Fibroblast of lung (primary cell): ENCODE measurements around the gene SLC23A2. TPM values are rescaled to one million over a fixed set of nuclear protein-coding genes. Genes with fewer than 3 reads are reported as not detected.

ENCODE experiments used
- DNase-seq, 2 donors: peaks; one replicate each; pipeline versions ENCODE4 v3.0.0 to v3.0.0-alpha.2; 2010; ENCODE audit warnings: low read depth in 2 of 2
- H2AFZ ChIP-seq: 2 replicates; pipeline ENCODE4 v1.5.1; 2012; ENCODE audit warnings: low read length, control low read depth, inconsistent platforms
- H3K27ac ChIP-seq: 2 replicates; pipeline ENCODE4 v1.5.1; 2011; ENCODE audit warnings: low read length, control low read depth; ENCODE audit not compliant: insufficient read depth
- H3K27me3 ChIP-seq: 2 replicates; pipeline ENCODE4 v1.5.1; 2011; ENCODE audit warnings: mild to moderate bottlenecking, low read length; ENCODE audit not compliant: control insufficient read depth, insufficient read depth
- H3K36me3 ChIP-seq: 2 replicates; pipeline ENCODE4 v1.5.1; 2011; ENCODE audit warnings: low read length; ENCODE audit not compliant: control insufficient read depth, insufficient read depth
- H3K4me1 ChIP-seq: 2 replicates; pipeline ENCODE4 v1.5.1; 2011; ENCODE audit warnings: low read length; ENCODE audit not compliant: control insufficient read depth, insufficient read depth; ENCODE audit errors: extremely low read depth
- H3K4me2 ChIP-seq: 2 replicates; pipeline ENCODE4 v1.5.1; 2011; ENCODE audit warnings: low read length, control low read depth; ENCODE audit not compliant: insufficient read depth; ENCODE audit errors: extremely low read depth
- H3K4me3 ChIP-seq, 4 experiments: fragments of 200-600 bp in 1 of 4; sonication (generic) in 1 of 4; replicated peaks in 1 of 4; 2 replicates each; pipeline ENCODE4 v1.5.1; 2011 to 2016; ENCODE audit warnings: low read length in 4 of 4, low read depth in 3 of 4, mild to moderate bottlenecking in 3 of 4, control low read depth in 2 of 4, inconsistent platforms in 1 of 4, mixed read lengths in 1 of 4; ENCODE audit not compliant: insufficient read depth in 1 of 4; ENCODE audit errors: control extremely low read depth in 1 of 4
- H3K79me2 ChIP-seq: 2 replicates; pipeline ENCODE4 v1.5.1; 2012; ENCODE audit warnings: mild to moderate bottlenecking, low read length, inconsistent platforms; ENCODE audit not compliant: control insufficient read depth, insufficient read depth
- H3K9ac ChIP-seq: 2 replicates; pipeline ENCODE4 v1.5.1; 2011; ENCODE audit warnings: mild to moderate bottlenecking, low read length, control low read depth; ENCODE audit not compliant: insufficient read depth
- H3K9me3 ChIP-seq: 2 replicates; pipeline ENCODE4 v1.5.1; 2012; ENCODE audit warnings: low read depth, low read length; ENCODE audit not compliant: control insufficient read depth, insufficient read depth
- H4K20me1 ChIP-seq: 2 replicates; pipeline ENCODE4 v1.5.1; 2011; ENCODE audit warnings: low read length; ENCODE audit not compliant: control insufficient read depth, insufficient read depth; ENCODE audit errors: extremely low read depth
- EZH2 ChIP-seq: IDR thresholded peaks from 2 replicates; pipeline ENCODE4 v1.5.1; 2012; ENCODE audit warnings: low read length, control low read depth, mild to moderate bottlenecking; ENCODE audit errors: missing control alignments
- polyA plus RNA-seq, 2 donors: library from polyadenylated mRNA; depleted of rRNA in 1 of 2; stranded (reverse) in 1 of 2; unstranded in 1 of 2; fragments of >200 nt; gene quantifications; 2 replicates each; pipeline ENCODE4 v1.2.1, GENCODE V29; 2011 to 2012; ENCODE audit warnings: missing spikeins in 1 of 2
- total RNA-seq: library from RNA; depleted of rRNA; stranded (reverse); fragments of >200 nt; gene quantifications from 2 replicates; pipeline ENCODE4 v1.2.1, GENCODE V29; 2014
- TF ChIP-seq, protein P1 (sequence below), 2 donors: IDR thresholded peaks in 1 of 2; conservative IDR thresholded peaks in 1 of 2; 1 replicate in 1 of 2; 2 replicates in 1 of 2; pipeline ENCODE4 v1.5.1; 2011 to 2012; ENCODE audit warnings: low read length in 2 of 2, control low read depth in 1 of 2, inconsistent platforms in 1 of 2, low read depth in 1 of 2, mild to moderate bottlenecking in 1 of 2

The SLC23A2 gene
- total and polyA plus RNA-seq, 2 donors (not counting 1 experiment from before 2014, with no cell fraction given), result 12.1 to 17.5 TPM

DNA sequence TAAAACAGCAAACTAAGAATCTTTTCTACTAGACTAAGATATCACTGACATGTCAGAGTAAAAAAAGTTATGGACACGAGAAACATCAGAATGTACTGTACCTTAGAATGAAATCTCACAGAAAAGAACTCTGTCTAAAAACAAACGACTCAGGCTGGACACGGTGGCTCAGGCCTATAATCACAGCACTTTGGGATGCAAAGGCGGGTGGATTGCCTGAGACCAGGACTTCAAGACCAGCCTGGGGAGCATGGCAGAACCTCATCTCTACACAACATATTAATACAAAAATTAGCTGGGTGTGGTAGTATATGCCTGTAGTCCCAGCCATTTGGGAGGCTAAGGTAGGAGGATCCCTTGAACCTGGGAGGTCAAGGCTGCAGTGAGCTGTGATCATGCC, 157.0 kb downstream of the SLC23A2 start:
- Histone ChIP-seq H3K79me2 (no peaks in the 10 kb centered on the region), H3K36me3 (no peaks in the 10 kb centered on the region), H3K4me3 (no peak overlapping the region), H2AFZ (no peak overlapping the region), H3K4me2 (no peak overlapping the region), H3K27me3 (no peaks in the 10 kb centered on the region), H4K20me1 (no peaks in the 10 kb centered on the region), H3K4me1 (no peaks in the 10 kb centered on the region), H3K9me3 (no peaks in the 10 kb centered on the region), H3K9ac (no peak overlapping the region), H3K27ac (no peak overlapping the region)
- TF ChIP-seq, protein P1, sequence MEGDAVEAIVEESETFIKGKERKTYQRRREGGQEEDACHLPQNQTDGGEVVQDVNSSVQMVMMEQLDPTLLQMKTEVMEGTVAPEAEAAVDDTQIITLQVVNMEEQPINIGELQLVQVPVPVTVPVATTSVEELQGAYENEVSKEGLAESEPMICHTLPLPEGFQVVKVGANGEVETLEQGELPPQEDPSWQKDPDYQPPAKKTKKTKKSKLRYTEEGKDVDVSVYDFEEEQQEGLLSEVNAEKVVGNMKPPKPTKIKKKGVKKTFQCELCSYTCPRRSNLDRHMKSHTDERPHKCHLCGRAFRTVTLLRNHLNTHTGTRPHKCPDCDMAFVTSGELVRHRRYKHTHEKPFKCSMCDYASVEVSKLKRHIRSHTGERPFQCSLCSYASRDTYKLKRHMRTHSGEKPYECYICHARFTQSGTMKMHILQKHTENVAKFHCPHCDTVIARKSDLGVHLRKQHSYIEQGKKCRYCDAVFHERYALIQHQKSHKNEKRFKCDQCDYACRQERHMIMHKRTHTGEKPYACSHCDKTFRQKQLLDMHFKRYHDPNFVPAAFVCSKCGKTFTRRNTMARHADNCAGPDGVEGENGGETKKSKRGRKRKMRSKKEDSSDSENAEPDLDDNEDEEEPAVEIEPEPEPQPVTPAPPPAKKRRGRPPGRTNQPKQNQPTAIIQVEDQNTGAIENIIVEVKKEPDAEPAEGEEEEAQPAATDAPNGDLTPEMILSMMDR (conservative IDR thresholded peaks at IDR 0.05 in 1 of 2, IDR thresholded peaks at IDR 0.05 in 1 of 2; ENCODE audit: low read depth in 1 of 2, low read length in 2 of 2), result no peak
- TF ChIP-seq EZH2, result no peak
- no peak for DNase-seq

DNA sequence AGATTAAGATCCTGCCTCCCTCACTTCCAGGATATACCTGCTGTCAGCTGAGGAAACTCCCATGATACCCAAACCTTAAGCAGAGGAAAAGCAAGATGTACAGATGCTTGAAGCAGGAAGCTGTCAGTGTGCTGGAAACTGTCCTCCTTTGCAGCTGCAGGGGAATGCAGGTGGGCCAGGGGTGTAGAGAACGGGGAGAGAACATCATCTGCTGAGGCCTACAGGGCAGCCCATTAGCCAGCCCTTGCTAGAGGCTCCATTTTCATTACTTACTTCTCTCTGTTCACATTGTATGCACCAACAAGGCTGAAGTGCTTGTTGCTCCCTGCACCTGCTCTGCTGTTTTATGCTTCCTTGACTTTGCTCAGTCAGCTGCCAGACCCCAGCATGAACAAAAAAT, 160.5 kb downstream of the SLC23A2 start:
- Histone ChIP-seq H3K27me3 (peaks cover 6% of the 10 kb centered on the region), H3K9me3 (no peaks in the 10 kb centered on the region), H3K4me1 (no peaks in the 10 kb centered on the region), H3K4me2 (no peak overlapping the region), H3K9ac (no peak overlapping the region), H3K27ac (no peak overlapping the region), H3K36me3 (no peaks in the 10 kb centered on the region), H3K79me2 (no peaks in the 10 kb centered on the region), H3K4me3 (no peak overlapping the region), H2AFZ (no peak overlapping the region), H4K20me1 (no peaks in the 10 kb centered on the region)
- no peak for DNase-seq
- no peak for TF ChIP-seq EZH2
- TF ChIP-seq, protein P1 (conservative IDR thresholded peaks at IDR 0.05 in 1 of 2, IDR thresholded peaks at IDR 0.05 in 1 of 2; ENCODE audit: low read depth in 1 of 2, low read length in 2 of 2), result no peak

DNA sequence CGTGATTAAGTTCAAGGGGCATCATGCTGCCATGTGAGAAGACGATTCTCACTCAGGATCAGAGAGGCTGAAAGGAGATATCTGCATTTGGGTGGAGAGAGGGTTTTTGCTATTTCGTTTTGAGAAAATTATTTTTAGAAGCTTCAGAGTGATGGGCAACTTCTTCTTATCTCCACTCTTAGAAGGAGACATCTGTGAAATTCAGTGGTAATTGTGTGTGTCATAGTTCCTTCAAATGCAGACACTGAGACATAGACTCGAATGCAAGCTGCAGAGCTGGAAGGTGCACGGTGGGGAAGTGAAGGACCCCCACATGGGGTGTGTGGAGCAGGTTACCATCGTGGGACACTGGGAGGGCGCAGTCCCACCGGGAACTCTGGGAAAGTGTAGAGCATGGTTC, 162.8 kb downstream of the SLC23A2 start:
- TF ChIP-seq, protein P1 (conservative IDR thresholded peaks at IDR 0.05 in 1 of 2, IDR thresholded peaks at IDR 0.05 in 1 of 2; ENCODE audit: low read depth in 1 of 2, low read length in 2 of 2), result no peak
- TF ChIP-seq EZH2, result no peak
- H3K4me3 ChIP-seq, result no peak overlapping the region
- H3K27ac ChIP-seq, result no peak overlapping the region
- peaks cover 6% of the 10 kb centered on the region for H3K27me3 ChIP-seq
- H3K9me3 ChIP-seq, result no peaks in the 10 kb centered on the region
- H3K4me2 ChIP-seq, result no peak overlapping the region
- no peak for DNase-seq
- H4K20me1 ChIP-seq, result no peaks in the 10 kb centered on the region
- H3K79me2 ChIP-seq, result no peaks in the 10 kb centered on the region
- no peak overlapping the region for H3K9ac ChIP-seq
- no peak overlapping the region for H2AFZ ChIP-seq
- no peaks in the 10 kb centered on the region for H3K36me3 ChIP-seq
- H3K4me1 ChIP-seq, result no peaks in the 10 kb centered on the region
